ENCODE measurements around the gene CSAD. TPM values are rescaled to one million over a fixed set of nuclear protein-coding genes. Genes with fewer than 3 reads are reported as not detected.

CSAD gene
- polyA plus RNA-seq, 4 donors, result 25.9 to 126 (median 69.1) TPM

DNA sequence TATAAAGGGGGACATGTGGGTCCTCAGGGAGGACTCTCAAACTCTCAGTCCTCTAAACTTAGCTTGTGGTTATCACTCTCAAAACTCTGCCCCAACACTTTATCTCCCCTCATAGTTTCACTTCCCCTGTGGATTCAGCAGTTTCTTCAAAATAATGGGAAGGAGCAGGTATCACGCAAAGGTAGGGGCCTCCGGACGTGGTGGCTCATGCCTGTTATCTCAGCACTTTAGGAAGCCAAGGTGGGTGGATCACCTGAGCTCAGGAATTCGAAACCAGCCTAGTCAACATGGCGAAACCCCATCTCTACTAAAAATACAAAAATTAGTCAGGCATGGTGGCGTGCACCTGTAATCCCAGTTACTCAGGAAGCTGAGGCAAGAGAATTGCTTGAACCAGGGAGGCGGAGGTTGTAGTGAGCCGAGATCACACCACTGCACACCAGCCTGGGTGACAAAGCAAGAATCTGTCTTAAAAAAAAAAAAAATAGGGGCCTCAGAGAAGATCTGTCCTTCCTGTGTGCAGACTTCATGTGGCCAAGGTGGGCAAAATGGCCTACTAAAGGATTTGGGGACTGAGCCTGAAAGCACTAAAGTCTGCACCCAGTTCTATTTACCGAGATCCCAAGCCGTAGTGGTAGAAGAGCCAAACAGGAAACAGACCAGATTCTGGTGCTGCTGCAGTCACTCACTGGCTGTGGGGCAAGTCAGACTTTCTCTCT is 19.9 kb upstream of the CSAD start:
- DNase-seq (ENCODE audit: low read depth in 4 of 4, low spot score in 2 of 4), result no peak

DNA sequence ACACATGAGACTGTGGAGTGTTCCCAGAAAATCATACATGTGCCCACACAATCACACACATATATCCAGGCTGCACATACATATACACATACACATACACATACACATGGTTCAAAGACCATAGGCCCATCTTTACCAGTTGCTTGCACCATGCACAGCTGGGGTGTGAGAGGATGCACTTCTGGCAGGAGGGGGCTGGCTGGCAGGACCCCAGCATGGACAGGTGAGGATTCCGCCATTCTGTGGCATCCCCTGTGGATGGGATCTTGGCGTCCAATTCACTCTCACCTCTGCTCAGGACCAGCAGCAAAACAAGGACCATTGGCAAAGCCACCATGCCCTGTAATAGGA is 19.4 kb upstream of the CSAD start:
- DNase-seq (ENCODE audit: low read depth in 4 of 4, low spot score in 2 of 4), result no peak

DNA sequence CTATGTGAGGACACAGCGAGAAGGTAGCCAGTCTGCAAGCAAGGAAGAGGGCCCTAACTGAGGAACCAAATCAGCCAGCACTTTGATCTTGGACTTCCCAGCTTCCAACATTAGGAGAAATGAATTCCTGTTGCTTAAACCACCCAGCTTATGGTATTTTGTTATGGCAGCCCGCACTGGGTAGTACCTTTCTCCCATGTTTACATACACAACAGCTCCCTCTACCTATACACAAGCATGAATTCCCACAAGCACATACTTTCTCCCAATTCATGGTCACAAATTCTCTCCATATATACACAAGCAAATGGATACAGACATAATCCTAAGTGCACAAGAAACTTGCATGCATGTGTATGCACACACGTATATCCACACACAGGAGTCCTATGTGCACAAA is 19.0 kb upstream of the CSAD start:
- no peak for DNase-seq (ENCODE audit: low read depth in 4 of 4, low spot score in 2 of 4)

DNA sequence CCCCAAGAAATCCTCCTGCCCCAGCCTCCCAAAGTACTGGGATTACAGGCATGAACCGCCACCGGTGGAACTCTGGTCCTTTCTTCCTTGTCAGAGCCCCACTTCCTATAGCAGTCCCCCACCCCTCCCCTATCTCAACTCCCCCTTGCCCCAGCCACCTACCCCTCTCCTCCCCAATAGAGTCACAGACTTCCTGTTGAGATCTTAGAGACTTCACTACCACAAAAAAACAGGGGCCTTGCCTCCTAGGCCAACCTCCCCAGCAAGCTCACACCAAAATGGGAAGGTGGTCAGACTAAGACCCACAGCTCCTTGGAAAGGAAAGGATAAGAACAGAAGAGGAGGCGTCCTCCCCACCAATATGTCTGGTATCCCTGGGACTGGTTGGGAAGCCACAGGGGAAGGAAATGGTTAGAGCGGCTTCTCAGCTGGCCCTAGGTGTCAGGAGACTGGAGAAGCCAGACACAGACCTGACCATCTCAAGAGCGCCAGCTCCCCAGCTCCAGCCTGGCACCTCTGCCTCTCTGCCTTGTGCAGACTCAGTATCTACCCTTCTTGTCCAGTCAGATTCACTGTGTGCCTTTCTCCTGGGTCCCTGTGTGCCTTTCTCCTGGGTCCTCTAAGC is 17.9 kb upstream of the CSAD start:
- DNase-seq (ENCODE audit: low read depth in 4 of 4, low spot score in 2 of 4), result no peak

DNA sequence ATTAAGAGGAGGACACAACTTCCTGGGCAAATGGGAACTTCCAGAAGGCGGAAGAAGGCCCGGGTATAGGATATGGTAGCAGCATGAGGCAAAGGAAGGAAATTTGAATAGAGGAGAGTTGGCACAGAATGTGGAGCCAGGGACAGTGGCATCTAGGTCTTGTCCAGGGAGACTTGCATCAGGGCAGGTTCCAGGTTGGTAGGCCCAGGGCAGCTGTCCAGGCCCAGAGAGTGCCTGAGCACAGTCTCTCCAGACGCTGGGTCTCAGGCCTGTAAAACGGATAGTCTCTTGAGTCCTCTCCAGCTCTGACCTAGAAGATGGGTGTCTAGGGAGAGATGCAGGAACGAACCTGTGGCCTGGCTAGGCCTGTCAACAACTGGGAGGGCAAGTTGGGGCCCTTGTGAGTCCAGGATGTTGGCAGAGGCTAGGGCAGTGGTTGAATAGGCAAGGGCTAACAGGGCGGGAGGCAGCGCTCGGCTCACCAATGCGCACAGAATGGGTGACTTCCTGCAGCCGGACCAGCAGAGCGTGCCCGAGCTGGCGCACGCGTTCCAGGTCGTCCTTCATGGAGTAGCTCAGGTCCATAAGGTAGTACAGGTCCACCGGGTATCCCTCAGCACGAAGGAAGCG is 16.4 kb upstream of the CSAD start:
- no peak for DNase-seq (ENCODE audit: low read depth in 4 of 4, low spot score in 2 of 4)

DNA sequence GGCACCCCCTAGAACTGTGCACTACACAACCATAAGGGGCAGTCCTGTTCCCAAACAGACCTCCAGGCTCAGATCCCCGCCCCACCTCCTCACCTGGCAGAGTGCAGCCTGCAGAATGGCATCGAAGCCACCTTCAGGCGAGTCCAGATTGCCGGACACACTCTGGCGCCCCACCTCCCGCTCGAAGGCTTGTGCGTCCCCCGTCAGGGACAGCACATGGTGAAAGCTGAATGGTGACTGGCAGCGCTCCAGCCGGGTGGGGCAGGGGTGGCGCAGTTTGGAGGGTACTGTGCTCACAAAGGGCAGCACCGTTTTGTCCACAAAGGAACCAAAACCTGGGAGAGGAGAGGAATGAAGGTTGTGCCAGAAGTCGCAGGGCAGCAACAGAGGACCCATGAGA is 15.8 kb upstream of the CSAD start:
- DNase-seq (ENCODE audit: low read depth in 4 of 4, low spot score in 2 of 4), result no peak

DNA sequence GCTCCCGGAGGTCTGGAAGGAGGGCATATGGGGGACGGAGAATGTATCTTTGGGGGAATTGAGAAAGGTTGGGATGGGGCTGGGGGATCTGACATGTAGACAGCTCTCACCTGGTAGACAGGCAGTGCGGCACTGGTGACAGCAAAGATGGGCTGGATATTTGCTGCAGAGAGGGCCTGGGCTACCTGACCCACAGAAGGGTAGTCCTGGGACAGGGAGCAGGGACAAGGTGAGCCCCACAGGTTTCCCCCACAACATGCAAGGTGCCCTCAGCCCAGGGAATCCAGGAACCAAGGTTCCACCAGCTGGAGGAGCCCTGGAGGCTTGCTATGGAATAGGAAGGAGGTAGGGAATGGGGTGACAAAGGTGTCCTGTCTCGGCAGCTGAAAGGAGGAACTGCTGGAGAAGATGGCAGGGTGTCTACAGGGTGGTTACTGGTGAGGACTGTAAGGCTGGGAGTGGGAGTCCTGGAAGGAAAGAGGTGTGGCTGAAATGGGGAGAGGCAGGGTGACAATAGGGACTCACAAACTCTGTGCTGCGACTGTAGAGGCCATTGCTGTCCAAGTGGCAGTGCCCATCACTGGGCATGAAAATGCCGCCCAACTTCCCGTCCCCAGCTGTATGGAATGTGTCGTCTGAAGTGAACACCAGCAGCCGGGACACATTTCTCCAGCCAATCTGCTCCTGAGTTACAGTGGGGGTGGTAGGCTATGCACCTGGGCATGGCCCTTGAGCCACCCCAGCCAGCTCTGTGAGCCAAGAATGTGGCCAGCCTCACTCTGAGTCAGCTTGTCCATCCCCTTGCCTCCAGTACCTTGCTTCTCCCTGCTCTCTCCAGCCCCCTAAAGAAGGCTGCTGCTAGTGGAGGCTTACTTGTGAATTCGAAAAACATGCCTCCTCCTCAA is 15.0 kb upstream of the CSAD start:
- no peak for DNase-seq (ENCODE audit: low read depth in 4 of 4, low spot score in 2 of 4)

DNA sequence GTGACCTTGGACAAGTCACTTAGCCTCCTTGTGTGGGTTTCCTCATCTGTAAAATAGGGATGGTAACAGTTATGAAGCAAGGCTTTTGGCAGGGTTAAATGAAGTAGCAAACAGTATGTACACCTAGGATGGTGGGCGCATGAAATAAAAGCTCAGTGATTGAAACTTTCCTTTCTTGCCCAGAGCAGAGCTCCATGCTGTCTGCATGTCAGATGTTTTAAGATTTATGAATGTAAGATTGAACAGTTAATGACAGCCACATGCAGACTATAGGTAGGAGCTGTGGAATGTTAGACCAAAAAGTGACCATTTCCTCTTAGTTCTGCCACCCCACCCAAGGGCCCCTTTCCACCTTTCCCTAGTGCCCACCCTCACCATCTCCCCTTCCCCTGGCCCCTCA is 14.2 kb upstream of the CSAD start:
- DNase-seq (ENCODE audit: low read depth in 4 of 4, low spot score in 2 of 4), result no peak

DNA sequence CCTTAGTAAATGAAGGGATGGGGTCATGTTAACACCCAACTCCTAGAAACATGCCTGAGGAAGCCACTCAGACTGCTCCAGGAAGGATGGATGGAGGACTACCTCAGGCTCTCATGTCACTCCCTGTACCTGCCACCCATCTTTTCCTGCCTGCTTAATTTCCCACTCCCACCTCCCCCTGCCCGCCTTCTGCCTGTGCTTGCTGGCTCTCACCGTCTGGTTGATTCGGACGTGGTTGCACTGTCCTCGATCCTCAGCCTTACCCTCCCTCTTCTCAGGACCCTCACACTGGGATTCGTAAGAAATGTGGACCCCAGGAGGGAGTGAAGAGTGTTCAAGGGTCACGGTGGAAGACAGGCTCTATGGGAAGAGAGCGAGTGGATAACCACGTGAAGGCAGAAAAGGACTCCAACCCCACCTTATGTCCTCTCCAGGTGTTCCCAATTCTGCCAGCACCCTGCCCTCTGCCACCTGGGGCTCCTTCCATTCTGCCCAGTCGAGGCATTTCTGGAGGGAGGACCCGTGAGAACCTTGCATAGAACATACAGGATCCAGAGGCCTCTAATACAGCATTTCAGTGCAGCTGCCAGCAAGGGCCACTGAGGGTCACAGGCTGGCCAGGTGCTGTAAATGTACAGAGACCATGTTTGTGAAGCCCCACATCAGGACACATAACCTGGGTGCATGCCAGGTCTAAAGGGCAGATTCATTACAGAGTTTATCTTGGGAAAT is 13.4 kb upstream of the CSAD start:
- no peak for DNase-seq (ENCODE audit: low read depth in 4 of 4, low spot score in 2 of 4)

DNA sequence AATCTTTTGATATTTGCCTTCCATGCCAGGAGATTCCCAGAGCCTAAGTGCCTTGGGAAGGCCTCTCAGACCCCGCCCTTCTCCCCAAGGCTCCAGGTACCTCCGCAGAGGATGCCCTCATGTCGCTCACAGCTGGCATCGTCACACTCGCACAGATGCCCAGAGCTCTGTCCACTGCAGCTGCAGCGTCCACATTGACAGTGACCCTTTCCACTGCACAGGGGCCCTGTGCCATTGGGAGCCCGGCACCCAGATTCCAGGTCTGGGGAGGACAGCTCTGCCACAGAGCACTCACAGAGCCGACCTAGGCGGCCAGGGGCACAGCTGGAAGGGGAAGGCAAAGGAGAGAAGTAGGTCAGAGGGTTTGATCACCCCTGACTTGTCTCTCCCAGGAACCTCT is 12.3 kb upstream of the CSAD start:
- no peak for DNase-seq (ENCODE audit: low read depth in 4 of 4, low spot score in 2 of 4)

DNA sequence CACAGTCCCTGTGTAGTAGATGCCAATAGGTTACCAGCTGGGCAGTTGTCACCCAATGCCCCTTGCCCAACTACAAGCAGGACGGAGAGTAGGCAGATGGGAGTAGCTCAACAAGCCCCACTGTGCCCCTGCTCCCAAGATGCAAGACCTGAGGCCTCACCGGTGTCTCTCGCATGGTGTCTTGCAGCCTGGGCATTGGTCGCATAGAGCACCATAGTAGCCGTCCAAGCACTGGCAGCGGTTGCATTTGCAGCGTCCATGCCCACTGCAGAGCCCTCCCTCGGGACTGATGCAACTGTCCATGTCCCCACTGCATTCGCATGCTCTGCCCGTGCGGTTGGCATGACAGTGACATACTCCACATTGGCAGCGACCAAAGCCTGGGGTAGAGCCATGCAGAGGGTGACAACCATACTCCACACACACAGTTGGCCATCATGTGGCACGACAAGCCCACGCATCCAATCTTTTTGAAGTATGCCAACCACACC is 11.9 kb upstream of the CSAD start:
- no peak for DNase-seq (ENCODE audit: low read depth in 4 of 4, low spot score in 2 of 4)

DNA sequence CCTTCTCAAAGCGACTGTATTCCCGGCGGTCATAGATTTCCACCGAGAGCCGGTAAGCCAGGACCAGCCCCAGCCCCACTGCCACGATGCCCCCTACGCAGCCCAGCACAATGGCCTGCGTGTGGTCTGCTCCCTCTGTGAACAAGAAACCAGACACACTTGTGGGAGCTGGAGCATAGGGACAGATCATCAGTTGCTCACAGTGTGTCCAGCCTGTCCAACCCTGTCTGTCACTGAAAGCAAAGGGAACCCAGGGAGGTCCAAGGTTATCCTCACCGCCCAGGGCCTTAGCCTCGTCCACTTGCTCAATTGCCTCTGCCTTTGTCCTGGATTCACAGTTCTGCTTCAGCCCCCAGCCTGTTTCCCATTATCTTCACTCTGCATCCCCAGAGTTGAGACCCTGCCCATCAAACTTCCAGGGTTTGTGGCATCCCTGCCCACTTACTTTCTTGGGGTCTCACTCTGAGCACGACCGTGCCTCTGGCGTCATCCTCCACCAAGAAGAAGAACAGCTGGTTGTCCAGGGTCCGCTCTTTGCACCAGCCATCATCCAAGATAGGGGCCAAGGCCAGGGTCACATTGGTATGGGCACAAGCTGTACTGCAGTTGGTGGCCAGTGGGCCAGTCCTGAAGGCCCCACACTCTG is 11.3 kb upstream of the CSAD start:
- DNase-seq (ENCODE audit: low read depth in 4 of 4, low spot score in 2 of 4), result no peak

DNA sequence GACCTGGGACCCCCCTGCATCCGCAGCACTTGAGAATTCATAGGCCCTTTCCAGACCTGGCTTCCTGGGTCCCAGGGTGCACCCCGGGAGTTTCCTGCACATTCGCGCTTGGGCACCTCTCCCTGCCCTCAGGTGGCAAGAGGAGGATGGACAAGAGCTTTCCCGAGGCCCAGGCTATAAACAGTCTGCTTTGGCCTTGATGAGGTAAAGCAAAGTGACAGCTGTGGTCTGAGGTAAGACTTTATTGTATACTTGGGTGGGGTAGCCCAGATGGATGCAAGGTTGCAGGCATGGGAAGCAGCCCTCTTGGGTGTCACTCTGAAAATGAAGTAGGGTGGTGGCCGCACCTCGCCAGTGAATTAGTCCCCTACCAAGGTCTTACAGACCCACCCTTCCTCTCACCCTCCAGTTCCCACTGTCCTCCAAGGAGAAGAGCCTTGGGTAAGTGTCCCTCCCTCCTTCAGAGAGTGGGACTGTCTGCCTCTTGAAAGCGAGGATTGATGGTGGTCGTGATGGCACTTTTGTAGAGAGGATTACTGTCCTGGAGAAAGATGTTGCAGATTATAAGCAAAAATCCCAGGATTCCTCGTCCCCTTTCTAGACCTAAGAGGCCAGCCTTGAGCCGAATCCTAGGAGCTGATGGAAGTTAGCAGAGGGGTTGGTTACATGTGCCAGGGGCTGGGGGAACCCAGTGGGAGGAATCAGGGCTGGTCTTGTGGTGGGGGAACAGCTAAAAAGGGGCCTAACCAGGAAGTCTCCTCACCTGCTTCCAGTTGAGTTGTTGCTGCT is 10.6 kb upstream of the CSAD start:
- DNase-seq (ENCODE audit: low read depth in 4 of 4, low spot score in 2 of 4), result no peak

DNA sequence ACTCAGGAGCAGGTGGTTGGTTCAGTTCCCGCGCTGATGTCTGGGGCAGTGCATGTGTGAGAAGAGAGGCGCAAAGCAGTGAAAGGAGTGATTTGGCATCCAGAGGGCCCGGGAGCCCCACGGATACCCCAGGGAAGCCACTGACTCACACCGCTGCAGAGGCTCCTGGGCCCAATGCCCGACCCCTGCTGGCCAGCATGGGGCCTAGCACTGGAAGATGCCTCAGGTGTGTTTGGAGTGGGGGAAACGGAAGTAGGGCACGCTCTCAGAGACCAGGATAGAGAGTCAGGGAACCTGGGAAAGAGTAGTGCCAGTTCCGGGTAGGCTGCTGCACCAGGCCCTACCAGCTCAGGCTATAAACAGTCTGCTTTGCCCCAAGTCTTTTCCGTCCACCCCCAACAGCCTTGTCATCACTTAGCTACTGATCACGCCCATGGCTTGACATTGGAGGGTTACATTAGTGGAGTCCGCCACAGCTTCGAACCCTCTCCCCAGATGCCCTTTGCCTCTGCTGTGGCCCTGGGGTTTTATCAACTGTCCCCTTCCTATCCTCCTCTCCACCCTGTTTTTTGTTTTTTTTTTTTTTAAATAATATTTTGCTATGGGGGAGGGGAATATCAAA is 9.5 kb upstream of the CSAD start:
- DNase-seq (ENCODE audit: low read depth in 4 of 4, low spot score in 2 of 4), result no peak

DNA sequence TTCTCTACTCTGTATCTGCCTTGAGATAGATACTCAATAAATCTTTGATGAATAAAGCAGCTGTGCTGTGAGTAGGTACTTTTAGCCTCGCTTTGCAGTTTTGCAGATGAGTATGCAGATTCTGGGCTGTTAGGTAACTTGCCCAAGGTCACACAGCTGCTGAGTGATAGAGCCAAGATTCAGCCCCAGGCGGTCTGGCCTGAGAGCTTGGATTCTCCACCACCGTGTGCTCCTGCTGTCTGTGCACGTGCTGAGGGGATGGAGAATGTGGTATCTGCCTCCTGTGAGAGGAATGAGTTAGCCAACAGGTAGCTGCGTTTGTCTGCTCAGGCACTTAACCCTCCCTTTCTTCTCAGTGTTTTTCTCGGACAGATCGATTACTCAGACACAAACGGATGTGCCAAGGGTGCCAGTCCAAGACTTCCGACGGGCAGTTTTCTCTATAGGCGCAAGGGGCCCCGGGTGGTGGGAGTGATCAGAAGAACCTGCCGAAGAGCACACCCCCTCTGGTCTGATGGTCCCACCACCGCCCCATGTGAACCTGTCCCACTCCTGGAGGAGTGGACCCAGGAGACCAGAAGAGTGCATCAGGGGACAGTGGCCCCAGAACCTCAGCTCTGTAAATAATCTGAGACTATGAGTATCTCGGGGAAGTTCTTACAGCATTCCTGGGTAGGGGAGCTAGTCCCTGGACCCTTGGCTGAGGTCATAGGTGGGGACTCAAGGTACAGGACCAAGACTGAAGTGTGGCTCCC is 6.6 kb upstream of the CSAD start:
- no peak for DNase-seq (ENCODE audit: low read depth in 4 of 4, low spot score in 2 of 4)

DNA sequence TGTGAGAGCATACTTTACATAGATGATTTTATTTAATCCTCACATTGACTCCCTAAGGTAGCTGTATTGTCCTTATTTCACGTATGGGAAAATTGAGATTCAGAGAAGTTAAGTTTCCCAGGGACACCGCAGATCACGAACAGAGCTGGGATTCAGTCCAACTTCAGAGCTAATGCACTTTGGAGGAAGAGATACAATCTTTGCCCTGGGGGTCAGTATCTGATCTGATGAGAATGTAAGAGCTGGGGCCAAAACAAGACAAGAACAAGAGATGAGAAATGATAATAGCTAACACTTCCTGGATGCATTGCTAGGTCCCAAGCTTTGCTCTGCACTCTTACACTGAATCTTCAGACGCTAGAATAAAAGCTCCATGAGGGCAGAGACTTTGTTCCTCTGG is 6.0 kb upstream of the CSAD start:
- no peak for DNase-seq (ENCODE audit: low read depth in 4 of 4, low spot score in 2 of 4)

DNA sequence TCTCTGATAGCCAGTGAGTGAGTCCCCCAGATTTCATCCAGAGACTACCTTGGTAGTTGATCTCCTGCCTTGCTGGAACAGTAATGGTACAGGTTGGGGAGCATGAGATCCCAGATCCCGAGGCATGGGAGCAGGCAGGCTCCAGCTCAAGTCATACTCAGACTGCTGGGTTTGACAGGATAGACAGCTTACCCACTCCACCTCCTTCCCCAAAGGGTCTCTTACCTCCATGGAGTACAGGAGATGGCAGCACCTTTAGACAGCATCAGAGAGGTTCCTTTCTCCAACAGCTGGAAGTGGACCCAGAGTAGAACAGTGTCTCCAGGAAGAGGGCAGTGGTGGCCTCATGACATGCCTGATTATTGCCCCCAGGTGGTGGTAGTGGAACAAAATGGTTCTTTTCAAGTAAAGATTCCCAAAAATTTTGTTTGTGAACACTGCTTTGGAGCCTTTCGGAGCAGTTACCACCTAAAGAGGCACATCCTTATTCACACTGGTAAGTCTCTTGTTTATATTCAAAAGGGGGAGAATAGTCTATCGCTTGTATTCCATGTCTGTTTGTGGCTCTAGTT is 4.9 kb upstream of the CSAD start:
- no peak for DNase-seq (ENCODE audit: low read depth in 4 of 4, low spot score in 2 of 4)

DNA sequence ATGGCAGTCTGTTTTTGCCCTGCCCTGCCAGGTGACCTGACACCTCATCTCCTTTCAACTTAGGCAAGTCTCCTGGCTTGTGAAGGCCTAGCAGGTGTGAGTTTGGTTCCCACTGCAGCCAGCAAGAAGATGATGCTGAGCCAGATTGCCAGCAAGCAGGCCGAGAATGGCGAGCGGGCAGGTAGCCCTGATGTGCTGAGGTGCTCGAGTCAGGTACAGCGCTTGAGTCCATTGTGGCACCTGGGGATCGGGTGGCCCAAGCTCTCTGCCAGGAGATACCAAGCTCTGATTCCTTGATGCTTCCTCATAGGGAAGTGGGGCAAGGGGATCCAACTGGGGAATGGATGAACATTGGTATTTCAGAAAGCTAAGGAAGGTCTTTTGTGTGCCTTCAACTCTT is 4.1 kb upstream of the CSAD start:
- DNase-seq (ENCODE audit: low read depth in 4 of 4, low spot score in 2 of 4), result no peak
